LNCAP (cell line): ENCODE results near the gene ALG1L2.

ENCODE experiments used
- TF ChIP-seq, protein P1 (sequence below): fragments of 450-650 bp; IDR thresholded peaks from 2 replicates; pipeline ENCODE4 v1.5.1; 2017; ENCODE audit warnings: mild to moderate bottlenecking

Gene ALG1L2, protein sequence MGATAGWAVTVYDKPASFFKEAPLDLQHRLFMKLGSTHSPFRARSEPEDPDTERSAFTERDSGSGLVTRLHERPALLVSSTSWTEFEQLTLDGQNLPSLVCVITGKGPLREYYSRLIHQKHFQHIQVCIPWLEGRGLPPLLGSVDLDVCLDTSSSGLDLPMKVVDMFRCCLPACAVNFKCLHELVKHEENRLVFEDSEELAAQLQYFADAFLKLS

DNA sequence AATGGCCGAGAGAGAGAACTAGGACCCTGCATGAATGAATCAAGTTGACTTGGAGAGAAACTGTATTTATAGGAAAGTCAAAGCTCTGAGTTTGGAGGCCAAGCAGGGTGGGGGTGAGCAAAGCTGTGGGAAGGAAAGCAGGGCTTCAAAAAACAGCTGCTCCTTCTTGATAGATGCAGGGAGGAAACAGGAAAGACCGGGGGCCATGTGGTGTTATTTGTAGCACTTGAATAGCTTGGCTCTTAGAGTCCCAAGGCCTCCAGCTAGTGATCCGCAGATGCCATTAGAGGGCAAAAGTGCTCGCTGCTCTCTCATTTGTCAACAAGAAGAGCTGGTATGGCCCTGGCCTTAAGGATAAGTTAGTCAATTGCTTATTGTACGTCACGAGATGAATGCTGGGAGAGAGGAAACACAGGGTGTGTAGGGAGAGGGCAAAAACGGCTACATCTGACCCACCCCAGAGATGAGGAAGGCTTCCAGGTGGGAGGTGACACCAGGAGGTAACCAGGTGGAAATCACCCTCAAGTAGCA is at the start of gene ALG1L2:
TSS of gene ALG1L2 (plus strand) at position 481 of the 531 bp plus-strand sequence. CDS start 186 bp downstream, outside the sequence.
- TF ChIP-seq, protein P1, sequence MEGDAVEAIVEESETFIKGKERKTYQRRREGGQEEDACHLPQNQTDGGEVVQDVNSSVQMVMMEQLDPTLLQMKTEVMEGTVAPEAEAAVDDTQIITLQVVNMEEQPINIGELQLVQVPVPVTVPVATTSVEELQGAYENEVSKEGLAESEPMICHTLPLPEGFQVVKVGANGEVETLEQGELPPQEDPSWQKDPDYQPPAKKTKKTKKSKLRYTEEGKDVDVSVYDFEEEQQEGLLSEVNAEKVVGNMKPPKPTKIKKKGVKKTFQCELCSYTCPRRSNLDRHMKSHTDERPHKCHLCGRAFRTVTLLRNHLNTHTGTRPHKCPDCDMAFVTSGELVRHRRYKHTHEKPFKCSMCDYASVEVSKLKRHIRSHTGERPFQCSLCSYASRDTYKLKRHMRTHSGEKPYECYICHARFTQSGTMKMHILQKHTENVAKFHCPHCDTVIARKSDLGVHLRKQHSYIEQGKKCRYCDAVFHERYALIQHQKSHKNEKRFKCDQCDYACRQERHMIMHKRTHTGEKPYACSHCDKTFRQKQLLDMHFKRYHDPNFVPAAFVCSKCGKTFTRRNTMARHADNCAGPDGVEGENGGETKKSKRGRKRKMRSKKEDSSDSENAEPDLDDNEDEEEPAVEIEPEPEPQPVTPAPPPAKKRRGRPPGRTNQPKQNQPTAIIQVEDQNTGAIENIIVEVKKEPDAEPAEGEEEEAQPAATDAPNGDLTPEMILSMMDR = no peak

DNA sequence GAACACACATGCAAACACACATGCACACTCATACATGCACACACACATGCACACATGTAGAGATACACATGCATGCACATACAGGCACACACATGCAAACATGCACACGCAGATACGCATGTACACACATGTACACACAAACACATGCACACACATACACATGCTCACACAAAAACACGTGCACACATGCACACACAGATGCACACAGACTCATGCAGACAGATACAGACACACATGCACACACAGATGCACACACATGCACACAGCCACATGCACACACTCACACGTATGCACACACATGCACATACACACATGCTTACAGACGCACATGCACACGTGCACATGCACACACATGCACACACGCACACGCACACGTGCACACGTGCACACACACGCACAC is 37.3 kb upstream of the ALG1L2 start:
- TF ChIP-seq, protein P1 = no peak

DNA sequence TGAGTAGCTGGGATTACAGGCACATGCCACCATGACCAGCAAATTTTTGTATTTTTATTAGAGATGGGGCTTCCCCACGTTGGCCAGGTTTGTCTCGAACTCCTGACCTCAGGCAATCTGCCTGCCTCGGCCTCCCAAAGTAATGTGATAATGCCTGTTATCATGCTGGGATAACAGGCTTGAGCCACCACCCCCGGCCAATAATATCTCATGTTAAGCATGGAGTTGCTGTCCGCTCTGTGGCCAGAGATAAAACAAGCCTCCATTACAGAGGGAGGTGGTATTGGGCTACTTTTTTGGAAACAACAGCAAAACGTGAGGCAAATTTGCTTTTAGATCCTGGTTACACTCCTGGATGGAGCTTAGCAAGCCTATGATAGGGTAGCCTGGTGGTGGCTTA is 32.9 kb upstream of the ALG1L2 start:
- TF ChIP-seq, protein P1 = no peak

DNA sequence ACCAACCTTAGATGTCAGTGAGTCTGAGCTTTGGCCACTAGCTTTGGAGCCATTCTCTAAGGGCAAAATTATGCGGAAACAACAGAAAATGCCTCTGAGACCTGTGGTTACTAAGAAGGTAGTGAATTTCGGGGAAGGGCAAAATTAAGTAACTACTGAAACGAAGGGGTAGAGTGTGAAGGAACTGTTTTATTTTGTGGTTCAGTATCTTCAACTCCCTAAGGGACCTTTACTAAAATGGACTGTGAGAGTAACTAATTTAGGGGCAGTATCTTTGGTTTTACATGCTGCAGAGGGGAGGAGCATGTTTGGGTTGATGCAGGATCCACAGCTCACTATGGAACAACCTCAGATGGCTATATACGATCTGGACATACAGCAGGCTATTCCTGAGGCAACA is 8.0 kb upstream of the ALG1L2 start:
- TF ChIP-seq, protein P1 = no peak

DNA sequence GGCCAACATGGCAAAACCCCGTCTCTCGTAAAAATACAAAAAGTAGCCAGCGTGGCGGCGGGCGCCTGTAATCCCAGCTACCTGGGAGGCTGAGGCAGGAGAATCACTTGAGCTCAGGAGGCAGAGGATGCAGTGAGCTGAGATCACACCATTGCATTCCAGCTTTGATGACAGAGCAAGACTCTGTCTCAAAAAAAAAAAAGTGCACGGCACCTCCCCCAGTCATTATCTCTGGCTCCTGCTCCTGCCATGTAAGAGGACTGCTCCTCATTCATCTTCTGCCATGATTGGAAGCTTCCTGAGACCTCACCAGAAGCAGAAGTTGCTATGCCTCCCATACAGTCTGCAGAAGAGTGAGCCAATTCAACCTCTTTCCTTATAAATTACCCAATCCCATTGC is 4.0 kb upstream of the ALG1L2 start:
- TF ChIP-seq, protein P1 = no peak

DNA sequence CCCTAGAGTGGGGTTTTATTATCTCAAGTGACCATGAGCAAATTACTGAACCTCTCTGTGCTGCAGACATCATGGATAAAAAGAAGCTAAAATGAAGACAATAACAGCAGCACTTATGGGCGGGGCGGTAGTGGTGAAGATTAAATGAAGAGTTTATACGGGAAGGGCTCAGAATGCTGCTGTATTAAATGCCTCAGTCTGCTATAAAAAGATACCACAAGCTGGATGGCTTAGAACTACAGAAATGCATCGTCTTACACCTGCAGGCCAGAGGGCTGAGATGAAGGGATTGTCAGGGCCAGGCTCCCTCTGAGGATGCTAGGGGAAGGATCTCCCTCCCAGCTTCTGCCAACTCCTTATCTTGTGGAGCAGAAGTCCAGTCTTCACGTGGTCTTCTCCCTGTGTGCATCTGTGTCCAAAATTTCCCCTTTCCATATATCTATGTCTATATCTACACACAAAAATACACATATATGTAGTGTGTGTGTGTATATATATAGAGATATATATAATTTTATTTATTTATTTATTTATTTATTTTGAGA is 2.9 kb downstream of the ALG1L2 start:
- TF ChIP-seq, protein P1 = no peak

DNA sequence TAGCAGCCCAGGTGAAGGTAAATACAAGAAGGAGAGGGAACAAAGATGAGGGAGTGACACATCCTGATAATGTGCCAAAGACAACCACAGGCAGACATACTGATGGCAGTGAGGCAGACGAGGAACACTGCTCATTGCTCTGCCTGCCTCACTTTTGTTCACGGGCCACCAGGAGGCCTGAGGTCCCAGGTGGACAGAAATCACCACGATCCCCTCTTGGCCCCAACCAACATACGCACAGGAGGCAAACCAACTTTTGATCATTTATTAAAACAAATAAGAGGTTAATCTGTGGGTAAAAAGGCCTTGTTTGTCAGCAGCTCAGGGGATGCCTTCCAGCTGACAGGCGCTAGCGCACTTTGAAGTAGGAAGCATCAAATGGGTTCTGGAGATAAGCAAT is 4.2 kb downstream of the ALG1L2 start:
- TF ChIP-seq, protein P1 = no peak
